Measurements from ENCODE around the gene PPP1R3A. TPM values are rescaled to one million over a fixed set of nuclear protein-coding genes. Genes with fewer than 3 reads are reported as not detected.
A peak's percentile ranks its signal among the peaks of the same experiment; 100 is the strongest.

Gene PPP1R3A
- total and polyA plus RNA-seq, 2 donors (not counting 1 experiment from before 2014, with no cell fraction given) = not detected

- Histone ChIP-seq H3K4me1 (ENCODE audit: control insufficient read depth, extremely low read depth, insufficient read depth, low read length) (no peaks in the 10 kb centered on the region), H3K27ac (ENCODE audit: insufficient read depth, low read length) (no peak overlapping the region), H3K36me3 (ENCODE audit: control insufficient read depth, insufficient read depth, low read length) (no peaks in the 10 kb centered on the region), H3K4me3 (replicated peaks in 1 of 4; ENCODE audit: control extremely low read depth in 1 of 4, insufficient read depth in 1 of 4, low read depth in 3 of 4, low read length in 4 of 4) (no peak overlapping the region), H3K9me3 (ENCODE audit: control insufficient read depth, insufficient read depth, low read depth, low read length) (no peaks in the 10 kb centered on the region), H3K4me2 (ENCODE audit: extremely low read depth, insufficient read depth, low read length) (no peak overlapping the region), H3K9ac (ENCODE audit: insufficient read depth, low read length) (no peak overlapping the region), H2AFZ (ENCODE audit: low read length) (no peak overlapping the region), H3K79me2 (ENCODE audit: control insufficient read depth, insufficient read depth, low read length) (no peaks in the 10 kb centered on the region), H4K20me1 (ENCODE audit: control insufficient read depth, extremely low read depth, insufficient read depth, low read length) (no peaks in the 10 kb centered on the region), H3K27me3 (ENCODE audit: control insufficient read depth, insufficient read depth, low read length) (no peaks in the 10 kb centered on the region)
- TF ChIP-seq EZH2 (IDR thresholded peaks at IDR 0.05; ENCODE audit: low read length, missing control alignments) (no peak), CTCF (conservative IDR thresholded peaks at IDR 0.05 in 1 of 2, IDR thresholded peaks at IDR 0.05 in 1 of 2; ENCODE audit: low read depth in 1 of 2, low read length in 2 of 2) (no peak)
- DNase-seq (ENCODE audit: low read depth in 2 of 2) = peak in 1 of 2 donors; percentile 10
Measured at GRCh38 chr7:113875224-113875623, 43.6 kb downstream of the PPP1R3A start.

- Histone ChIP-seq H3K9me3 (ENCODE audit: control insufficient read depth, insufficient read depth, low read depth, low read length) (no peaks in the 10 kb centered on the region), H4K20me1 (ENCODE audit: control insufficient read depth, extremely low read depth, insufficient read depth, low read length) (no peaks in the 10 kb centered on the region), H3K4me1 (ENCODE audit: control insufficient read depth, extremely low read depth, insufficient read depth, low read length) (no peaks in the 10 kb centered on the region), H2AFZ (ENCODE audit: low read length) (no peak overlapping the region), H3K36me3 (ENCODE audit: control insufficient read depth, insufficient read depth, low read length) (no peaks in the 10 kb centered on the region), H3K9ac (ENCODE audit: insufficient read depth, low read length) (no peak overlapping the region), H3K79me2 (ENCODE audit: control insufficient read depth, insufficient read depth, low read length) (no peaks in the 10 kb centered on the region), H3K4me3 (replicated peaks in 1 of 4; ENCODE audit: control extremely low read depth in 1 of 4, insufficient read depth in 1 of 4, low read depth in 3 of 4, low read length in 4 of 4) (no peak overlapping the region), H3K27me3 (ENCODE audit: control insufficient read depth, insufficient read depth, low read length) (no peaks in the 10 kb centered on the region), H3K4me2 (ENCODE audit: extremely low read depth, insufficient read depth, low read length) (no peak overlapping the region), H3K27ac (ENCODE audit: insufficient read depth, low read length) (no peak overlapping the region)
- peak in 1 of 2 donors; percentile 41 for DNase-seq (ENCODE audit: low read depth in 2 of 2)
- TF ChIP-seq CTCF (conservative IDR thresholded peaks at IDR 0.05 in 1 of 2, IDR thresholded peaks at IDR 0.05 in 1 of 2; ENCODE audit: low read depth in 1 of 2, low read length in 2 of 2) (no peak), EZH2 (IDR thresholded peaks at IDR 0.05; ENCODE audit: low read length, missing control alignments) (no peak)
Measured at GRCh38 chr7:113873554-113874151, 45.2 kb downstream of the PPP1R3A start.

DNA sequence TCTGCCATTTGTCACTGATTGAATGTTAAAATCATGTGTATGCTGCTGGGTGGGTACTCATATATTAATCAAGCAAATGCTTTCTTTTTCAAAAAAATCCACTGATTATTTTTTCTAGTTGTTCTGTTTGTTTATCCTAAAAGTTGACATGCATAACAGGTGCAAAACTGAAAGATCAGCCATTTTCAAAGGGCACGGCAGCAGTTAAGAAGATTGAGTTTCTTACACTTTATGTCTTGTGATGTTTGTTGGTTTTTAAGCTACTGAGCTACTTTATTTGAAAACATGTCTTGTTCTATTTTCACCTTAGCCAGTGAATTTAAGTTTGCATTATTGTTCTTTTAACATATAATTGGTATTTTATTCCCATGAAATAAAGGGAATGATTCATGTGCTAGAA is 45.8 kb downstream of the PPP1R3A start:
- TF ChIP-seq EZH2 (IDR thresholded peaks at IDR 0.05; ENCODE audit: low read length, missing control alignments) (no peak), CTCF (conservative IDR thresholded peaks at IDR 0.05 in 1 of 2, IDR thresholded peaks at IDR 0.05 in 1 of 2; ENCODE audit: low read depth in 1 of 2, low read length in 2 of 2) (no peak)
- no peak for DNase-seq (ENCODE audit: low read depth in 2 of 2)
- H3K79me2 ChIP-seq (ENCODE audit: control insufficient read depth, insufficient read depth, low read length) = no peaks in the 10 kb centered on the region
- H3K9me3 ChIP-seq (ENCODE audit: control insufficient read depth, insufficient read depth, low read depth, low read length) = no peaks in the 10 kb centered on the region
- H3K9ac ChIP-seq (ENCODE audit: insufficient read depth, low read length) = no peak overlapping the region
- no peak overlapping the region for H2AFZ ChIP-seq (ENCODE audit: low read length)
- H3K27ac ChIP-seq (ENCODE audit: insufficient read depth, low read length) = no peak overlapping the region
- H3K27me3 ChIP-seq (ENCODE audit: control insufficient read depth, insufficient read depth, low read length) = no peaks in the 10 kb centered on the region
- H4K20me1 ChIP-seq (ENCODE audit: control insufficient read depth, extremely low read depth, insufficient read depth, low read length) = no peaks in the 10 kb centered on the region
- H3K36me3 ChIP-seq (ENCODE audit: control insufficient read depth, insufficient read depth, low read length) = no peaks in the 10 kb centered on the region
- no peaks in the 10 kb centered on the region for H3K4me1 ChIP-seq (ENCODE audit: control insufficient read depth, extremely low read depth, insufficient read depth, low read length)
- no peak overlapping the region for H3K4me2 ChIP-seq (ENCODE audit: extremely low read depth, insufficient read depth, low read length)
- no peak overlapping the region for H3K4me3 ChIP-seq (replicated peaks in 1 of 4; ENCODE audit: control extremely low read depth in 1 of 4, insufficient read depth in 1 of 4, low read depth in 3 of 4, low read length in 4 of 4)
